Raji (cell line): ENCODE results near the gene SLC6A20.

Source experiments
- POLR2A ChIP-seq: IDR thresholded peaks from 2 replicates; pipeline ENCODE4 v1.6.1; 2011; ENCODE audit warnings: low read depth, low read length, control low read depth; ENCODE audit not compliant: insufficient read depth

SLC6A20 gene

DNA sequence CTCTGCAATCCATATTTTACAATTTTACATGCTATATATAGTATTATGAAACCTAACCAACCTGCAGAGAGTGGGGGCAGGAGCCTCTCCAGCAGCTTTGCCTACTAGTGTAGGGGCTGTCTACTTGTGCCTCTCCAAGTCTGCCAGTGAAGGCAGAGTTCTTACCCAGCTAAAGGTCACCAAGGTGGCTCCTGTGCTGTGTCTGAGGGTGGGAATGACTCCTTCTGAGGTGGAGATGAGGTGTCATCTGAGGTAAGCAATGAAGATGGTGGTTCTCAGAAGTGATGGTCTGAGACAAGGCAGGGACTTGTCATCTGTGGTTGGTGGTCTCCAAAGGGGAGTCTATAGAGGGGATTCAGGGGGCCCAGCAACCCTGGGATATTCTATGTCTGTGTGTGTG lies 59.6 kb downstream of the SLC6A20 start:
- TF ChIP-seq POLR2A, result no peak

DNA sequence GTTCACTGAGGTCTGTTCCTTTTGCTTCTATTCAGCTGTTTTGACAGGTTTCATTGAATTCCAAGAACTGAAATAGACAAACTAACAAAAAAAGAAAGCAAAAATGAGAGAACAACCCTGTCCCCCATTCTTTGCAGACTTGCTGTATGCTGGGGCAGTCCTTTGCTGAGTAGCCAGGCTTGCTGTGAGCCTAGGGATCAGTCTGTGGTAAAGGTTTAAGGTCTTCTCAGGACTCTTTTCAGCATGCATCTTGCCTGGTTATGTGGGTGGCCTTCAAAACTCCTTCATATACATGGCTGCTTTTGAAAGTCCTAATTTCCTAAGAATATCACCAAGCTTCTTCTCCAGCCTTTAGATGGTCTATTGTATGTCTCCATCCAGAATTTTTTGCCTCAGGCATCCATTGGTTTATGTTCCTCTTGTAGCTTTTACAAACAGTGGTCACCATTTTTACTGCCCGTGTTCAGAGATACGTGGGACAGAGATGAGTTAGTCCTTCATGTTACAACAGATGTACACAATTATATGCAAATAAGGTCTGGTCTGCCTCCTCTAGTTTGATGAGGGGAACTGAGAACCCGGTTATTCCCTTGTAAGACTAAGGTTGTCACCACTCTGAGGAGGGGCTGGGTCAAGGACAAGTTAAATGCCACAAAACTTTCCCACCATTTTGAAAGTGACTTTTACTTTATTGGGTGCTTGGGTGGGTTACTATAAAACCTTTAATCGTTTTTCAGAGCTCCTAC lies 65.8 kb downstream of the SLC6A20 start:
- TF ChIP-seq POLR2A, result no peak

DNA sequence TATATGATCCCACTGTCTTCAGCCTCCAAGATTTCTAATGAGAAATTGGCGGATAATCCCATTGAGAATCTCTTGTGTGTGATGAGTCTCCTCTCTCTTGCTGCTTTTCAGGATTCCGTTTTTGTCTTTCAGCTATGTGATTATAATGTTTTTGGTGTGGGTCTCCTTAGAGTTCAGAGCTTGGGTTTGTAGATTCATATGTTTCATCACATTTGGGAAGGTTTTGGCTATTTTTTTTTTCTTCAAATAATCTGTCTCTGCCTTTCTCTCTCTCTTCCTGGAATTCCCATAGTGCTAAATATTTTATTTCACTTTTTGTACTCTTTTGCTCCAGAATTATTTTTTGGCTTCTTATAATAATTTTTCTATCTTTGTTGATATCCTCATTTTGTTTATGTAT lies 66.7 kb downstream of the SLC6A20 start:
- no peak for TF ChIP-seq POLR2A

DNA sequence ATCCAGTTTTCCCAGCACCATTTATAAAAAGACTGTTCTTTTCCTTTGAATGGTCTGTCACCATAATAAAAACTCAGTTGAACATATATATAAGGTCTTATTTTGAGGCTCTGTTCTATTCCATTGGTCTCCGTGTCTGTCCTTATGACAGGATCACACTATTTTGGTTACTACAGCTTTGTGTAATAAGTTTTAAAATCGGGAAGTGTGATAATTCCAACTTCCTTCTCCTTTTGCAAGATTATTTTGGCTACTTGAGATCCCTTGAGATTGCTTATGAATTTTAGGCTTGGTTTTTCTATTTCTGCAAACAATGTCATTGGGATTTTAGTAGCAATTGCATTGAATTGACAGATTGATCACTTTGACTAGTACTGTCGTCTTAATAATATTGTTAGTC lies 71.4 kb downstream of the SLC6A20 start:
- no peak for TF ChIP-seq POLR2A

DNA sequence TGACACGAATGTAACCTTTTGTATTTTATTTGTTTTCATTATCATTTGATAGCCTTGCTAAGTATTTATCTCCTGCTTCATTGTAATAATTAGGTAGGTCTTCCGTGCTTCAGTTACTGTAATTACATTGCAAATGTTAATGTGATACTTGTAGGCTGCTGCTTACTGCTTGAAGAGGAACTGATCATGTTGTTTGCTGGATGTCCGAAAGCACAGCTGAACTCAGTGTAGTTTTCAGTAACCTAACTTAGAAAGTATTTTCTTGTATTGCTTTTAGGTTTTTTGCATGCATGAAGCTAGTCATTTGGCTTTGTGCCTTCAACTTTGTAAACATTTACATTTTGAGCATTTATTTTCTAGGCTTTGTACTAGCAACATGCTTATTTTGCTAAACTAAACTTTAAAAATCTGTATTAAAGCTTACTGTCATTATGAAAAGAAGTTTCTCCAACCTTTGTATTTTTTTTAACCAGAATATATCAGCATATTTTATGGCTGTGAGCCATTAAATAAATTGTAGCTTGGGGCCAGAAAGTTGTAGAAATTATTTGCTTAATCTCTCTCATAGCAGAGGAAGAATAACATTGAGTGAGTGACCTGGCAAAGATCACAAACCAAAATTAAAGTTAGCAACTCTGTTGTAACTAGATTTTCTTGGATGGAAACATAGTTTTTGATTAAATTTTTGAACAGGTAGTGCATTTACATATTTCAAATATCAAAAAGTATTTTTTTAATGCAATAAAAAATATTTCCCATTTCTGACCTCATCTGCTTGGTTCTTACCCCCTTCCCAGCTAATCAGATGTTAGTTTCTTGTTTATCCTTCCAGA lies 76.5 kb downstream of the SLC6A20 start:
- TF ChIP-seq POLR2A, result no peak

DNA sequence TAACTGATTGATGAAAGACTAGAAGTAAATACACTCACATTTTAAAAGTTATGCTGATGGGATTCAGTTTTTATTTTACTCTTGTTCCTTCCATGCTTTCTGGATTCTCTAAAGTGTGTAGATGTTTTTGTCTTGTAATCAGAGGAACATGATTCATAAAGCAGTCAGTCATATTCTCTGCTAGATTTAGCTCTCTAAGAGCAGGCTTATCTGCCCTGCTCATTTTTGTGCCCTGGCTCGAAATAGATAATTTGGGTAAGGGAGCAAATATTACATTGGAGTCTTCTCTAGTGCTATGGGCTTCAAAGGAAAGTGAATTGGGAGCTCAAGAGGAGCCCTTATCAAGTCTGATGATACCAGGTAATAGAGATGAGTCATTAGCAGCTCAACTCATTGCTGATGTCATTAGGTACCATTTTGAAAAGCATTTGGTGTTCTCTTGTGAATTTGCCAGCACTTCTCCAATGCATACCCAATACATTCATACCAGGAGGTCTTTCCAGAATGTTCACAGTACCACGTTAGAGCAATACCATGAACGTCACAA lies 79.5 kb downstream of the SLC6A20 start:
- no peak for TF ChIP-seq POLR2A

DNA sequence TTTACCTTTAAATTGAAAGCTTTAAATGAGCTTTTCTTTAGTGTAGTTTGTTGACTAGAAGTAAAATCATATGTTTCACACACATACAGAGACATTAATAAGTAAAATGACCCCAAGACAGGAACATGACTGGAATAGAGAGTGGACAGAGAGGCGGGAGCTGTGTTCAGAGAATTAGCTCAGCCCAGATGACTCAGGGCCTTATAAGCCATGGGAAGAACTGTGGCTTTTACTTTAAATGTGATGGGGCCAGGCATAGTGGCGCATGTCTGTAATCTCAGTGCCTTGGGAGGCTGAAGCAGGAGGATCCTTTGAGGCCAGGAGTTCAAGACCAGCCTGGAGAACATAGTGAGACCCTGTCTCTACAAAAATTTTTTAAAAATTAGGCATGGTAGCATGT lies 80.4 kb downstream of the SLC6A20 start:
- TF ChIP-seq POLR2A, result no peak

DNA sequence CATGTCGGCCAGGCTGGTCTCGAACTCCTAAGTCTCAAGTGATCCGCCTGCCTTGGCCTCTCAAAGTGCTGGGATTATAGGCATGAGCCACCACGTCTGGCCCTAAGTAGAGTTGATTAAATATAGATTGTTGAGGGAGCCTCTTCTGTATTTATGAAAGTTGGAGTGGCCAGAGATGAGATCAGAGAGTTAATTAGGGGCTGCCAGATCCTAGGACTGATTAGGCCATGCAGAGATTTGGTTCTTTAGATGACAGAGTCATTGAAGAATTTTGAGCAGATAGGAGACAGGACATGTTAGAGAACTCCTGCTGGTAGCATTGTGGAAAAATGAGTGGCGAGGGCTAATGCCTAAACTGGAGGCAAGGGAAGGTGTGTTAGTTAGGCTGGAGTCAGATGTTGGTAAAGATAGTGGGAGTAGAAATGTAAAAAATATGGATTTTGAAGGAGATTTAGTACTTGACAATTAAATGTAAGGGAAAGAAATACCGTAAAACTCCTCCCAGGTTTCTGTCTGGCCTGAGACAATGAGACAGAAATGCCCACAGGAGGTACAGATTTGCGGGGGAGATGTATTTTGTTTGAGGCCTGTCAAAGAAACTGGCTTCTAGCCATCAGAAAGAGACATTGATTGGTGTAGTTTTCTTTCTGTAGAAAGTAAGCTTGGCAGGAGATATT lies 83.8 kb downstream of the SLC6A20 start:
- TF ChIP-seq POLR2A, result no peak

DNA sequence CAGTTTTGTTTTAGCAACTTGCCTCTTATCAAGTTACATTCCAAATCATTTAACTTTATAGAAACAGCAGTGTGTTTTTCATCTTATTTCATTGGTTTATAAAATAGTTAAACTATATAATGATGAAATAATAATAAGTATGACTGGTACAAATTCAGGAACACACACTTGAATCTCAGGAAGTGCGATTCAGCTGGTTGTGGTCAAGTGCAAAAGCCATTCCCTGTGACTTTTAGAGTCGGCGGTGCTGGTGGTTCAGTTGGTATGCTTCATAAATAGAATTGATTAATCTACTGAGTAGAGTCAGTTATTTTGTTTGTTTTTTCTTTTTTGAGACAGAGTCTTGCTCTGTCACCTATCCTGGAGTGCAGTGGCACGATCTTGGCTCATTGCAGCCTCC lies 84.4 kb downstream of the SLC6A20 start:
- no peak for TF ChIP-seq POLR2A

DNA sequence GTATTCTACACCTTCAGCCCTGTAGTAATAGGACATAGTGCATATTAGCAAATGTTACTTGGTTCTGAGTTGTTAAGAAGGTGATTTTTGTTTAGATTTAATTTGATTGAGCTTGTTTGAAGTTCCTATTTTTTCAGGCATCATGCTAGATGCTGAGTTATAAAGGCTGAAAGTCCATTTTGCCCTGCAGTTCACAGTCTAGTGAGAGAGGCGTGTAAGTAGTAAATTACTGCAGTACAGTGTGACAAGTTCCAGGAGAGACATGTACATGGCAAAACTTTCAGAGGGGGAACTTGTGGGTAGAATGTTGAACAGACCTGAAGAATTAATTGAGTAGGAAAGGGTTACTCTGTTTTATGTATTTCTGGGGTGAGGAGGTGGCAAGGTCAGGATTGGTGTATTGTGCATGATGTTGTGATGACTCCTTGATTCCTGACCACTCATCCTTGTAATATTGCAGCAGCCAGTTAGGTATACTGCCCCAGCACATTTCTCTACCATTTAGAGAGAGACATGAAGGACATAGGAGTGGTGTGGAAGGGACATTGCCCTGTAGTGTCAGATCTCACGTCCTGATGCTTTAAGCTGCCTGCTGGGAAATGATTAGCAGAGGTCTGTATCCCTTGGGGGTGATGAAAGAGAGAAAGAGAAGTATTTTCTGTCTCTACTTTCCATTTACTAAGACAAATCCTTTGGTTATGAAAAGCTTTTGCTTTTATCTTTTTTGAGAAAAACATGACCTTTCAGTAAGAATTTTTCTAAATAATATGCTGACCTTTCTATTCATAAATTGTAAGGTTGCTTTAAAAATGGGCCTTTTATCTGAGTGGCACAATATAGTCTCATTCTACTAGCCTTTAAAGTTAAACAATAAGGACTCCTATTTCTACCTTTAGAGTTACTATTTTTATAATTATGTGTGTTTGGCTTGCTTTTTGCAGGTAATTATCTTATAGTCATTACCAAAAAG lies 90.2 kb downstream of the SLC6A20 start:
- TF ChIP-seq POLR2A, result no peak
